ENCODE data around the gene MED29. TPM values are rescaled to one million over a fixed set of nuclear protein-coding genes. Genes with fewer than 3 reads are reported as not detected.

MED29 gene
- total RNA-seq, 1 donor from 2014 or later: 29.7 TPM

DNA sequence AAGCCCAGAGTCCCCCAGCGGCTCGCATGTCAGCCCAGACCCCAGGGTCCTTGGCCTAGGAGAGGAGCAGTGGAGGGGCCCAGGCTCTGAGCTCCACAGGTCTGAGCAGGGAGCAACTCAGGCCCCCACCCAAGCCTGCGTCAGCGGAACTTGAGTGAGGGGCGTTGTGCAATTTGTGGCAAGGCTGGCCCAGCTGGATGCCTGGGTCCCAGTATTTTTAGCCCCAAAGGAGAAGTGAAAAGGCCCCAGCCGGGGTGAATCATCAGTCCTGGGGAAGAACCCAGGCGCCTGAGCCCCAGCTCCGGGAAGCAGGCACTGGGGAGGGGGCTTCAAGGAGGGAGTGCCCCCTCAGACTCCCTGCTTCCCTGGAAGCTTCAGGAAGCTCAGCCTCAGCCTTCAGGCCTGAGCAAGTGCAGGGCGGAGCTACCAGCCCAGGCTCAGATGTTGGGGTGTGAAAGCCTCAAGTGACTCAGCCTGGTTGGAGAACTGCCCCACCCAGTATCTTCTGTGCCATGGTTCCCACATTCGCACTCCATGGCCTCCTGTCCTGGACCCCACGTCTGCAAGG is 7.2 kb downstream of the MED29 start:
- DNase-seq (ENCODE audit: low read depth): peak; percentile 68

DNA sequence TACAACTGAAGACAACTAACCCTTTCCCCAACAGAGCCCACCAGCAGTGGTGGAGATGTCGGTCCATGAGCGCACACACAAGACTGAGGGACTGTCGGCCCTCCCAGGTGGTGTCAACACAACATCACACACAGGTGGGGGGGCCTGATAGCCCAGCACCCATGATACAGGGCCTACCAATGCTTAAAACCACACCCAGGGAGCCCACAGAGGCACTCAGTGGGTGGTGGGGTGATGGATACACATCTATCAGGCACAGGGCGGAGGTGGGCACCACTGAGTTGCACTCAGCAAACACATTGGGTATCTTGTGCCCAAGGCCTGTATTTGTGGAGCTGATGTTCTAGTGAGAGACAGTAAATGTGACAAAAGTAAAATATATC is 8.5 kb downstream of the MED29 start:
- DNase-seq (ENCODE audit: low read depth): no peak

DNA sequence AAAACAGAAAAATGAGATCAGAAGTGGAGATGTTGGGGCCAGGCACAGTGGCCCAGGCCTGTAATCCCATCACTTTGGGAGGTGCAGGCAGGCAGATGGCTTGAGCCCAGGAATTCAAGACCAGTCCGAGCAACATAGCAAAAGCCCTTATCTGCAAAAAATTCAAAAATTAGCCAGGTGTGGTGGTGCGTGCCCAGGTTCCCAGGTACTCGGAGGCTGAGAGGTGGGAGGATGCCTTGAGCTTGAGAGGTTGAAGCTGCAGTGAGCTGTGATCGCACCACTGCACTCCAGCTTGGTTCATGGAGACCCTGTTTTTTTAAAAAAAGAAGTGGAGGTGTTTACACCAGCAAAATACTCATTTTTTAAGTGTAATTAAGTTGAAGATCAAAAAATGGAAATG is 8.9 kb downstream of the MED29 start:
- no peak for DNase-seq (ENCODE audit: low read depth)

DNA sequence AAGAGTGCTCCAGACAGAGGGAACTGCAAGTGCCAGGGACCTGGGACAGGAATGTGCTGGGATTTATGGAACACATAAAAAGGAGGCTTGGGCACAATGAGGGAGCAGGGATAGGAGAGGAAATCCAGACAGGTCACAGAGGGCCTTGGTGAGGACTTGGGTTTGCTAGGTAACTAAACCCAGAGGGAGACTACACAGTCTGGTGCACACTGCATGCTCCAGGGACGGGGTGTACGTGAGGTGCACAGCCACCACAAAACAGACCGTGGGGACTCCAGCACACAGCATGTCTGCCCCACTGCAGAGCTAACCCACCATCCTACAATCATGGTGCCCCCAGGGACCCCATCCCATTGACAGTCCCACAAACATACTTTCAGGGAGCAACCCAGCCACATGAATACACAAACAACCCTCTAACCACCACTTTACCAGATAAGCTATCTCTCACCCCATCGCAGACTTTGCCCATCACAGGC is 9.9 kb downstream of the MED29 start:
- DNase-seq (ENCODE audit: low read depth): no peak

DNA sequence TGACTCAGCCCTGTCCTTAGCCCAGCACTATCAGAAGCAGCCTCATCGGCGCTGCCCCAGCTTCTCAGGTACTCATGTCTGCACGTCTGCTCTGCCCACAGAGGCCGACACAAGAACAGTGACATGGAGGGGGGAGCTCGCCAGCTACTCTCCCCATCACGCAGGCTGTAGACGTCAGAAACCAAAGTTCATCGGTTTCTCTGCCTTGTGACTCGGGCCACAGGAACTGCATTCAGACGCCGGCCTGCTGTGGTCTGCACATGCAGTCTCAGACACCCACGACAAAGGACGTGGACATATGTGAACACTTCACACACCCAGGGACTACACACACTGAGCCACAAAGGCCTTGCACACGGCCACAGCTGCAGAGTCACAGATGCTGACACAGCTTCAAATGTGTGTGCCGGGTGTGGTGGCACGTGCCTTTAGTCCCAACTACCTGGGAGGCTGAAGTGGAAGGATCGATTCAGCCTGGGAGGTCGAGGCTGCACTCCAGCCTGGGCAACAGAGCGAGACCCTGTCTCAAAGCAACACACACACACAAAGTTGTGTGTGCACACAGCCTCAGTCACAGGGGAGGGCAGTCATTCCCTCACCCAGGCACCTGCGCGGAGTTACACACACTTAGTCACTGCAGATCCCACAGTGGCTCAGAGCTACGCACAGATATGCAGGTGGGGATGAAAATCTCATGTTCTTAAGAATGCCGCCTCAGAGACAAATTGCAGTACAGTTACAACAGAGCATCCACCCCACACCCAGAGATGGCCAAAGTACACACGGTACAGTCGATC is 10.6 kb downstream of the MED29 start:
- DNase-seq (ENCODE audit: low read depth): peak; percentile 90

- DNase-seq (ENCODE audit: low read depth): peak; percentile 80
Observed at GRCh38 chr19:39402346-39403300, 11.4 kb downstream of the MED29 start.

DNA sequence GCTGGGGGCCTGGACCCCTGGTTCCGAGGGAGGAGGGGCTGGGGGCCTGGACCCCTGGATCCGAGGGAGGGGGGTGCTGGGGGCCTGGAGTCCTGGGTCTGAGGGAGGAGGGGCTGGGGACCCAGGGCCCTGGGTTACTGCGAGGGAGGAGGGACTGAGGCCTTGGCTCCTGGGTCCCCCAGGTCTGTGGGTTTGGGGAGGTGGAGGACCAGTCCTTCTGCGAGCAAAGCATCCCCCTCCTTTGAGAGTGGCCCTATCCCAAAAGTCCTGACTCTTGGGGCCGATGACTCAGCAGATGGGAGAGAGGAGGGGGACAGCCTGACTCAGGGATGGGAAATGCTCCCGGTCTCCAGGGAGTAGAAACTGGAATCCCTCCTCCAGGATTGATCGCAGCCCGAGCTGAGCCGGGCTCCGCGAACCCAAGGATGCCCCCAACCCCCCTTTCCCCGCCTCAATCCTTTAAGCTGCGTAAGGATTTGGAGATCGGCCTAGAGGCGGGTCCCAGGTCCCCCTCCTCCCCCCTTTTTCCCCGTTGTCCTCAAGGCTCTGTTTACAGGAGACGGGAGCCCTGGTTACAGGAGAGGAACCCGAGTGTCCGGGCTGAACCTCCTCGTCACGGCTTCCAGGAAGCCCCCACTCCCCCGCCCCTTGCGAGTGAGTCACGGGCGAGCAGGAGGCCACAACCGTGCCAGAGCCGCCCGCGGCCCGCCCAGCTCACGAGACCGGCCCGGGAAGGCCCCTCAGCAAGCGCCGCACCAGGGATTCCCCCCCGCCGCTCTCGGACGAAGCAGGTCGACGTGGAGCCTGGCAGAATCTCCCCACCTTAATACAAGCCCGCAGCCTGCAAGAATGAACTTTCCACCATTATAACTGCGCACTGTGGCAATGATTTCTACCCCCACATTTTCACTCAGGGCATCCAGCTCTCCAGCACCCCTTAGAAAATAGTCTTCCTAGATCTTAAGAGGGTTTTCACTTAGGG is 12.4 kb downstream of the MED29 start:
- DNase-seq (ENCODE audit: low read depth): peak; percentile 96

GRCh38 chr19:39405261-39405957 is 14.2 kb downstream of the MED29 start:
- no peak for DNase-seq (ENCODE audit: low read depth)

- no peak for DNase-seq (ENCODE audit: low read depth)
Observed at GRCh38 chr19:39405958-39406655, 14.9 kb downstream of the MED29 start.

DNA sequence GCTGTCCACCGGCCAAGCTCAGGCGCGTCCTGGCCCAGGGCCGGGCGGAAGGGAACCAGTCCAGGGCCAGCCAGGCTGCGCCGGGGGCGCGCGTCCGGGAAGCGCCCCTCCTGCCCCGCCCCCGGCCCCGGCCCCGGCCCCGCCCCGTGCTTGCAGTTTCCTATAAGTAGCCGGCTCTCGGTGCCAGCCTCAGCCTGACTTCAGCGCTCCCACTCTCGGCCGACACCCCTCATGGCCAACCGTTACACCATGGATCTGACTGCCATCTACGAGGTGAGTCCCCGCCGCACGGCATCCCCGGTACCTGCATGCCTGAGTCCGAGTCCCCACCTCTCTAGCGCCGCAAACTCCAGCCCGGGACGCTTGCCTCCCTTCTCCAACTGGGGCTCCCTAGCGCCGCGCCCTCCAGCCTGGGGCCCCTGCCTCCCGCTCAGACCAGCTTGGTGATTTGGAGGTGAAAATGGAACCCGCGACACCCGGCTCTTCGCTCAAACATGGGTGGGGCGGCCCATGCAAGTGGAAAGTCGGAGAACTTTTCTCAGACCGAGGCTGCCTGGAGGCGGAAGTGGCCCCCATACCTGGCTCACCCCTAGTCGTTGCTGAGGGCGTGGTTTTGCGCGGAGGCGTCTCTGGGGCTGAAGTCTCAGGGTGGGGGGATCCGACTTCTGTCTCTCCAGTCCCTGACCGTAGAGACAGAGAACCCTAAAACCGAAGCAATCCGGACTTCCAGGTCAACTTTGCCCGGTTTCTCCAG is 15.7 kb downstream of the MED29 start, which contains the start of gene ZFP36:
ZFP36 (plus strand) TSS at position 192 of the 754 bp plus-strand sequence; CDS start at position 250, 58 bp downstream.
- peak; percentile 55 for DNase-seq (ENCODE audit: low read depth)

GRCh38 chr19:39407410-39407659 is 16.2 kb downstream of the MED29 start:
- no peak for DNase-seq (ENCODE audit: low read depth)

DNA sequence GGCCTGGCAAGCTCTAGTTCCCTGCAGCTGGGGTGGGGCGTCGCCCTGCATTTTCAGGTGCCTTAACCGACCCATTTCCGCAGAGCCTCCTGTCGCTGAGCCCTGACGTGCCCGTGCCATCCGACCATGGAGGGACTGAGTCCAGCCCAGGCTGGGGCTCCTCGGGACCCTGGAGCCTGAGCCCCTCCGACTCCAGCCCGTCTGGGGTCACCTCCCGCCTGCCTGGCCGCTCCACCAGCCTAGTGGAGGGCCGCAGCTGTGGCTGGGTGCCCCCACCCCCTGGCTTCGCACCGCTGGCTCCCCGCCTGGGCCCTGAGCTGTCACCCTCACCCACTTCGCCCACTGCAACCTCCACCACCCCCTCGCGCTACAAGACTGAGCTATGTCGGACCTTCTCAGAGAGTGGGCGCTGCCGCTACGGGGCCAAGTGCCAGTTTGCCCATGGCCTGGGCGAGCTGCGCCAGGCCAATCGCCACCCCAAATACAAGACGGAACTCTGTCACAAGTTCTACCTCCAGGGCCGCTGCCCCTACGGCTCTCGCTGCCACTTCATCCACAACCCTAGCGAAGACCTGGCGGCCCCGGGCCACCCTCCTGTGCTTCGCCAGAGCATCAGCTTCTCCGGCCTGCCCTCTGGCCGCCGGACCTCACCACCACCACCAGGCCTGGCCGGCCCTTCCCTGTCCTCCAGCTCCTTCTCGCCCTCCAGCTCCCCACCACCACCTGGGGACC is 16.6 kb downstream of the MED29 start:
- DNase-seq (ENCODE audit: low read depth): no peak

- peak; percentile 43 for DNase-seq (ENCODE audit: low read depth)
Observed at GRCh38 chr19:39408392-39409207, 17.4 kb downstream of the MED29 start.

- DNase-seq (ENCODE audit: low read depth): peak; percentile 67
Observed at GRCh38 chr19:39409208-39410016, 18.2 kb downstream of the MED29 start.

- DNase-seq (ENCODE audit: low read depth): peak; percentile 38
Observed at GRCh38 chr19:39410017-39410830, 19.0 kb downstream of the MED29 start.

DNA sequence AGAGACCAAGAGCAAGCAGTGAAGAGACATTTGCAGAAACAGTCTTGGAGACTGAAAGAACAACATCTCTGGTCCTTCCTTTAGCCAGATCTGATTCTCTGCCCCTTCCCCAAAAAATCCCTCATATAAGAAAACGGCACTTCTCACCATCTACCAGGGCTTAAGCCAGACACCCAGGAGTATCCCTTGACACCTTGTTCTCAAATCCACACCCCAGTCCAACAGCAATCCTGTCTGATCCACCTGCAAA is 19.6 kb downstream of the MED29 start:
- DNase-seq (ENCODE audit: low read depth): no peak
